MCF 10A (cell line): ENCODE results near the gene TMEM191B. TPM values are rescaled to one million over a fixed set of nuclear protein-coding genes. Genes with fewer than 3 reads are reported as not detected.
"Not testable (repeated sequence)": the region's sequence is repeated elsewhere in the genome, so short reads cannot be mapped to it uniquely, and the experiment has no call there.

Source experiments
- Bru-seq: library from RNA; stranded (reverse); fragments of 400-500 nt; gene quantifications from one replicate; lab custom pipeline; 2021; lab: Mats Ljungman, UMichigan
- BruChase-seq, 2 experiments: library from RNA; stranded (reverse); fragments of 400-500 nt; gene quantifications; one replicate each; lab custom pipeline; 2021; lab: Mats Ljungman, UMichigan
- BruUV-seq: library from RNA; stranded (reverse); fragments of 400-500 nt; replicated peaks from 2 replicates; lab custom pipeline; 2021; lab: Mats Ljungman, UMichigan
- CTCF ChIA-PET: fragments of 300-600 bp; sonication (Branson Sonifier 250); formaldehyde crosslinking; extraction: SDS; loops from one replicate; lab custom pipeline; 2021; ENCODE audit warnings: antibody characterized with exemption, inconsistent platforms; lab: Yijun Ruan, JAX
- POLR2A ChIA-PET: fragments of 300-600, 350-650 bp; sonication (Branson Sonifier 250); formaldehyde crosslinking; extraction: SDS; loops from one replicate; lab custom pipeline; 2020; ENCODE audit warnings: antibody characterized with exemption, inconsistent platforms; lab: Yijun Ruan, JAX
- DNase-seq: peaks from one replicate; pipeline ENCODE4 v3.0.0-alpha.2; 2018; ENCODE audit not compliant: unreplicated experiment
- H3K27ac Mint-ChIP-seq: one replicate; pipeline ENCODE4 v1.8.0; 2022; ENCODE audit warnings: mild to moderate bottlenecking, low read depth, mixed read lengths; ENCODE audit not compliant: unreplicated experiment
- H3K27me3 Mint-ChIP-seq: one replicate; pipeline ENCODE4 v1.8.0; 2022; ENCODE audit warnings: mixed read lengths; ENCODE audit not compliant: insufficient read depth, unreplicated experiment
- H3K36me3 Mint-ChIP-seq: one replicate; pipeline ENCODE4 v1.8.0; 2022; ENCODE audit warnings: mild to moderate bottlenecking, moderate library complexity, mixed read lengths; ENCODE audit not compliant: insufficient read depth, unreplicated experiment
- H3K4me1 Mint-ChIP-seq: one replicate; pipeline ENCODE4 v1.8.0; 2022; ENCODE audit warnings: mixed read lengths; ENCODE audit not compliant: insufficient read depth, unreplicated experiment
- H3K4me3 Mint-ChIP-seq: one replicate; pipeline ENCODE4 v1.8.0; 2022; ENCODE audit warnings: mild to moderate bottlenecking, moderate library complexity, mixed read lengths; ENCODE audit not compliant: unreplicated experiment
- H3K9me3 Mint-ChIP-seq: one replicate; pipeline ENCODE4 v1.8.0; 2022; ENCODE audit warnings: mixed read lengths; ENCODE audit not compliant: unreplicated experiment
- intact Hi-C: fragments of 100-400 bp; cut with micrococcal nuclease; formaldehyde crosslinking; loops from 2 replicates; pipeline ENCODE4 v1.14.1; 2022
- long read RNA-seq: library from polyadenylated mRNA; stranded (forward); transcript quantifications from one replicate; pipeline ENCODE4 v2.0.0, GENCODE V29; 2022
- total RNA-seq: library from RNA; stranded (reverse); gene quantifications from 2 replicates; pipeline ENCODE4 v1.2.3, GENCODE V29; 2022

Gene TMEM191B
- total RNA-seq (not detected in 2 replicates), Bru-seq, nascent RNA (percentile 0 among the genes with signal in this experiment), BruChase-seq, experiment 1, labeled RNA remaining after a 6-hour chase (percentile 16 among the genes with signal in this experiment), BruChase-seq, experiment 2, labeled RNA remaining after a 2-hour chase (not detected)
- long read RNA-seq = 0 reads

DNA sequence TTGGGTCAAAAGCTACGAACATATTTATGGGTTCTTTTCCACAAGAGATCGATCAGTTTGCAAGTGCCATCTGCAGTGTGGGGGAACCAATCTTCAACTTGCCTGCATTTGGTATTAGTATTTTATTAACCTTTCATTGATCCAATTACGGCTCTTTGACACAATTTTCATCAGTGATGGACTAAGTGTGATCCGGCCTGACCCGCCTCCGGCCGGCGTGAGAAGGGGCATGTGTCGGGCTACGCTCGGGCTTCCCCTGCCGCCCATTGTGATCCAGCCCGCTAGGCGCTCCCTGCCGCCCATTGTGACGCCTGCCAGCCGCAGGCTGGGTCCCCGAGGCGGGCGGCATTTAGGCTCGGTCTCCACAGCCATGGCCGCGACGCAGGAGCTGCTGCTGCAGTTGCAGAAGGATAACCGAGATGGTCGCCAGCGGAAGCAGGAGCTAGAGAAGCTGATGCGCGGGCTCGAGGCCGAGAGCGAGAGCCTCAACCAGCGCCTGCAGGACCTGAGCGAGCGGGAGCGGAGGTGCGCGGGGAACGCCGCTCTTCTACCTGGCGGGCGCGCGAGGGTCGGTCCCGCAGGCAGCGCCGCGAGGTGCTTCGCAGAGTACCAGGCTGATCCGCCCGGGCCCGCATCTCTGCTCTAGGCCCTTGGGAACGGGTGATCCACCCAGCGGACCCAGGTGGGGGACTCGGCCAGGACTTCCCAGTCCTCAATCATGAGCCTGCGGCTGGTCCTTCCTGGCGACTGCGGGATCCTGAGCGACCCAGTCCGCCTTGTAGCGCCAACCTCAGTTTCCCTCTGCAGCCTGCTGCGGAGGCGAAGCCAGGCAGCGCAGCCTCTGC lies at the start of gene TMEM191B:
Gene TMEM191B, plus strand, starts transcription at position 51 of the 845 bp plus-strand sequence. Its CDS starts 179 bp downstream, at position 230.
- not testable (repeated sequence) for H3K36me3 Mint-ChIP-seq, H3K9me3 Mint-ChIP-seq

DNA sequence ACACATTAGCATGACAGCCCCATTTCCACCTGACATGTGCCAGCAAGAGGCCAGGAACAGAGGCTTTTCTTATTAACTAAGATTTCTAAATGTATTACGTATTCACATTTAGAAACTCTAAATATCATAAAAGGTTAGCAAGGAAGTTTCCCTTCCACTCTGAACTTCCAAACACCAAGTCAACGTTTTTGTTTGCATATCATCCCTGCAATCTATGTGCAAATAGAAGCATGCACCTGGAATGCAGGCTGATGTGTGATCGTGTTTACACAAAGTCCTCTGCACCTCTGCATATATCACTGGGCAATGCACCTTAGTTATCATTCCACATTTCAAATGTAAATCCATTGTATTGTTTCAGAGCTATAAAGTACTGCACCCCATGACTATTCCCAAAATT lies 31.4 kb upstream of the TMEM191B start:
- H3K4me3 Mint-ChIP-seq, POLR2A ChIA-PET, BruUV-seq, CTCF ChIA-PET, DNase-seq, H3K4me1 Mint-ChIP-seq, H3K36me3 Mint-ChIP-seq, intact Hi-C loops, H3K27ac Mint-ChIP-seq, H3K27me3 Mint-ChIP-seq, H3K9me3 Mint-ChIP-seq: not testable (repeated sequence)

More for the DNA sequence above, at the start of gene TMEM191B:
- POLR2A ChIA-PET, H3K4me1 Mint-ChIP-seq, H3K27me3 Mint-ChIP-seq, CTCF ChIA-PET, DNase-seq, BruUV-seq, H3K4me3 Mint-ChIP-seq, H3K27ac Mint-ChIP-seq, intact Hi-C loops: not testable (repeated sequence)

- POLR2A ChIA-PET, H3K4me1 Mint-ChIP-seq, intact Hi-C loops, CTCF ChIA-PET, BruUV-seq, H3K9me3 Mint-ChIP-seq, DNase-seq, H3K27me3 Mint-ChIP-seq, H3K36me3 Mint-ChIP-seq, H3K4me3 Mint-ChIP-seq, H3K27ac Mint-ChIP-seq: not testable (repeated sequence)
Observed at GRCh38 chr22:18511327-18511726, 16.3 kb upstream of the TMEM191B start.

GRCh38 chr22:18512378-18512777 lies 15.2 kb upstream of the TMEM191B start:
- POLR2A ChIA-PET, H3K9me3 Mint-ChIP-seq, H3K4me1 Mint-ChIP-seq, BruUV-seq, H3K4me3 Mint-ChIP-seq, intact Hi-C loops, H3K36me3 Mint-ChIP-seq, H3K27ac Mint-ChIP-seq, CTCF ChIA-PET, DNase-seq, H3K27me3 Mint-ChIP-seq: not testable (repeated sequence)

DNA sequence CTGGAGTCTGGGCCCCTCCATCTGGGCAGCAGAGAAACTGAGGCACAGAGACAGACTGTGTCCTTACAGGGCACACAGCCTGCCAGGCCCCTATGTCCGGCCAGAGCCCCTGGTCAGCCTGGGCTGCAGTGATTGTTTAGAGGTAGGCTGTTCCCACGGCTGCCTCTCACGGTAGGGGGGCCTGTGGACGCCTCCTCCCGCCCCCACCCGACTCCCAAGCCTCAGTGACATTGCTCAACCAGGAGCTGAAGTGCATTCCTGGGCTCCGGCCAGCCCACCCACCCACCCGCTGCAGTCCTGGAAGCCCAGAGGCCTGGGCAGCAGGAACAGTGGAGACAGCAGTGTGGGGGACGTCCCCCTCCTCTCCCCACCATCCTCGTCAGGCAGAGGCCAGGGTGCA lies 14.1 kb upstream of the TMEM191B start:
- CTCF ChIA-PET, BruUV-seq, H3K4me1 Mint-ChIP-seq, POLR2A ChIA-PET, intact Hi-C loops, H3K36me3 Mint-ChIP-seq, H3K9me3 Mint-ChIP-seq, H3K27ac Mint-ChIP-seq, H3K27me3 Mint-ChIP-seq, H3K4me3 Mint-ChIP-seq, DNase-seq: not testable (repeated sequence)

DNA sequence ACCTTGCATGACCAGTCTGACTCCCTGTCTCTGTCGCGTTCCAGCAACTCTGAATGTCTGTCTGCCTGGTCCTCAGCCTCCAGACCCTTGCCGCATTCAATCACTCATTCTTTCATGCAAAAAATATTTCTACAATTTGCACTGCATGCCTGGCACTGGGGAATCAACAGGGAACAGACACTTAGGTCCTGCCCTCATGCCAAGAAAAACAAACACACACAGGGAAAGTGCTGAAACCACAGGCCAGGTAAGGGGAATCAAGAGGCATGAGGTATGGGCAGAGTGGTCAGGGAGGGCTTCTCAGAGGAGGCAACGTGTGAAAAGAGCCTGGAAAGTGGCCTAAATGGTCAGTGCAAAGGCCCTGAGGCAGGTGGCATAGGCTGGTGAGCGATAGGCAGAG lies 9.5 kb upstream of the TMEM191B start, which contains the start of gene GGTLC3:
Gene GGTLC3, minus strand, starts transcription at position 101 of the 400 bp plus-strand sequence. CDS start 264 bp downstream, outside the sequence.
- CTCF ChIA-PET, DNase-seq, H3K36me3 Mint-ChIP-seq, H3K27ac Mint-ChIP-seq, BruUV-seq, H3K4me1 Mint-ChIP-seq, POLR2A ChIA-PET, H3K9me3 Mint-ChIP-seq, H3K4me3 Mint-ChIP-seq, H3K27me3 Mint-ChIP-seq, intact Hi-C loops: not testable (repeated sequence)

GRCh38 chr22:18522762-18523161 lies 4.8 kb upstream of the TMEM191B start:
- BruUV-seq, H3K27ac Mint-ChIP-seq, H3K4me1 Mint-ChIP-seq, intact Hi-C loops, H3K27me3 Mint-ChIP-seq, H3K9me3 Mint-ChIP-seq, CTCF ChIA-PET, H3K4me3 Mint-ChIP-seq, DNase-seq, POLR2A ChIA-PET, H3K36me3 Mint-ChIP-seq: not testable (repeated sequence)

DNA sequence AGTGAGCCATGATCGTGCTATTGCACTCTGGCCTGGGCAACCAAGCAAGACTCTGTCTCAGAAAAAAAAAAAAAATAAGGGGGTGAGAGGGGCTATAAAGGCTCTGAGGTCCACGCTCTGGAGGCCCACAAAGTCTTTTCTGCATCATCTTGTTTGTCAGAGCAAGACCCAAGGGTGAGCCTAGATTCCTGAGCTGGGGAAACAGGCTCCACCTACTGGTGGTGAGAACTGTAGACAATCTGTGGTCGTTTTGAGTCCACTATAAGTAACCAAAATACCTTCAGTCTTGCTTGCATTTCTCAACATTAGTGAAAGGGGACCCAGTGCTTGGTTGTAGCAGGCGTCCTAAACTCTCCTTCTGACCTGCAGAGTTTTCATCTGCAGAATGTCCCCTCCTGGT lies 4.3 kb upstream of the TMEM191B start:
- H3K4me3 Mint-ChIP-seq, H3K27me3 Mint-ChIP-seq, DNase-seq, POLR2A ChIA-PET, H3K4me1 Mint-ChIP-seq, CTCF ChIA-PET, BruUV-seq, H3K9me3 Mint-ChIP-seq, H3K27ac Mint-ChIP-seq, intact Hi-C loops, H3K36me3 Mint-ChIP-seq: not testable (repeated sequence)
